ENCODE results near the gene FBP2.

Gene FBP2

DNA sequence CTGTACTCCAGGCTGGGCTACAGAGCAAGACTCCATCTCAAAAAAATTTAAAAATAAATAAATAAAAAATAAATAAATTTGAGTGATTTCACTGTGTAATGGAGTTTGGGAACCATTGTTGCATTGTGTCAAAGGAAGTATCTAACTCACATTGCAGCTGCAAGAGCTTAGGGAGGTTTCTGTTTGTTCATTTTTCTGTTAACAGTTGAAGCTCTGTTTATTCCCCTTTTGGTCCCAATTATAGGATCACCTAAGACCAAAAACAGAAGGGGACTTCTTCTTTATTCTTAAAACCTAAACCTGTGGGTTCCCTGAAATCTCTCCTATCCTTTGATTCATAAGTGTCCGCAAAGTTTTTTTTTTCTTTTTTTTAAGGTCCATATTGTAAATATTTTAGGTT, 67.4 kb downstream of the FBP2 start:
- TF ChIP-seq, protein P1, sequence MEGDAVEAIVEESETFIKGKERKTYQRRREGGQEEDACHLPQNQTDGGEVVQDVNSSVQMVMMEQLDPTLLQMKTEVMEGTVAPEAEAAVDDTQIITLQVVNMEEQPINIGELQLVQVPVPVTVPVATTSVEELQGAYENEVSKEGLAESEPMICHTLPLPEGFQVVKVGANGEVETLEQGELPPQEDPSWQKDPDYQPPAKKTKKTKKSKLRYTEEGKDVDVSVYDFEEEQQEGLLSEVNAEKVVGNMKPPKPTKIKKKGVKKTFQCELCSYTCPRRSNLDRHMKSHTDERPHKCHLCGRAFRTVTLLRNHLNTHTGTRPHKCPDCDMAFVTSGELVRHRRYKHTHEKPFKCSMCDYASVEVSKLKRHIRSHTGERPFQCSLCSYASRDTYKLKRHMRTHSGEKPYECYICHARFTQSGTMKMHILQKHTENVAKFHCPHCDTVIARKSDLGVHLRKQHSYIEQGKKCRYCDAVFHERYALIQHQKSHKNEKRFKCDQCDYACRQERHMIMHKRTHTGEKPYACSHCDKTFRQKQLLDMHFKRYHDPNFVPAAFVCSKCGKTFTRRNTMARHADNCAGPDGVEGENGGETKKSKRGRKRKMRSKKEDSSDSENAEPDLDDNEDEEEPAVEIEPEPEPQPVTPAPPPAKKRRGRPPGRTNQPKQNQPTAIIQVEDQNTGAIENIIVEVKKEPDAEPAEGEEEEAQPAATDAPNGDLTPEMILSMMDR (IDR thresholded peaks at IDR 0.05; ENCODE audit: insufficient read depth, missing control alignments), result no peak
- FAIRE-seq (no peak), DNase-seq (ENCODE audit: insufficient read length, low spot score) (no peak)

DNA sequence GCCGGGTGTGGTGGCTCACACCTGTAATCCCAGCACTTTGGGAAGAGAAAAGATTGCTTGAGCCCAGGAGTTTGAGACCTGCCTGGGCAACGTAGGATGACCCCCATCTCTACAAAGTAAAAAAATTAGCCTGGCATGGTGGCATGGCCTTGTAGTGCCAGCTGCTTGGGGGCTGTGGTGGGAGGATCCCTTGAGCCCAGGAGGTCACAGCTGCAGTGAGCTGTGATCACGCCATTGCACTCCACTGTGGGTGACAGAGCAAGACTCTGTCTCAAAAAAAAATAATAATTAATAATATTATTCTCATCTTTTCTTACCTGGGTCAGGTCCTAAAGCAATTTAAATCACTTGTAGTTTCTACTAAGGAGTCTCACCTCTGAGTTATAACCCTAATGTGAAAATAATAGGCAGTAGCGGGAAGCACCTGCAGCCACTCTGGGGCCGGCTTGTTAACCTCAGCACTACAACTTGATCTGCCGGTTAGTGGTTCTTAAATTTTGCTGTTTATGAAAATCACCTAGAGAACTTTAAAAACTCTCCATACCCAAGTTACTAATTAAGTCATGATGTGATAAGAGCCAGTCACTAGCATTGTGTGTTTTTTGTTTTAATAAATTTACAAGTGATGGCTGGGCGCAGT, 68.1 kb downstream of the FBP2 start:
- TF ChIP-seq, protein P1 (IDR thresholded peaks at IDR 0.05; ENCODE audit: insufficient read depth, missing control alignments), result no peak
- no peak for DNase-seq (ENCODE audit: insufficient read length, low spot score)
- FAIRE-seq, result no peak

DNA sequence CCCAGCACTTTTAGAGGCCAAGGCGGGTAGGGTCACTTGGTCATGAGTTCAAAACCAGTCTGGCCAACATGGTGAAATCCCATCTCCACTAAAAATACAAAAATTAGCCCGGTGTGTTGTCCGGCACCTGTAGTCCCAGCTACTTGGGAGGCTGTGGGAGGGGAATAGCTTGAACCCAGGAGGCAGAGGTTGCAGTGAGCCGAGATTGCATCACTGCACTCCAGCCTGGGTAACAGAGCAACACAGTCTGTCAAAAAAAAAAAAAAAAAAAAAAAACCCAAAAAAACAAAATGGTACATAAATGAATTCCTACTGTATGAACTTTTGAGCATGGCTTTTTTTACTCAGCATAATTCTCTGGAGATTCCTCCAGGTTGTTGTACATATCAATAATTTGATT, 76.4 kb downstream of the FBP2 start:
- no peak for FAIRE-seq
- no peak for DNase-seq (ENCODE audit: insufficient read length, low spot score)
- TF ChIP-seq, protein P1 (IDR thresholded peaks at IDR 0.05; ENCODE audit: insufficient read depth, missing control alignments), result no peak

DNA sequence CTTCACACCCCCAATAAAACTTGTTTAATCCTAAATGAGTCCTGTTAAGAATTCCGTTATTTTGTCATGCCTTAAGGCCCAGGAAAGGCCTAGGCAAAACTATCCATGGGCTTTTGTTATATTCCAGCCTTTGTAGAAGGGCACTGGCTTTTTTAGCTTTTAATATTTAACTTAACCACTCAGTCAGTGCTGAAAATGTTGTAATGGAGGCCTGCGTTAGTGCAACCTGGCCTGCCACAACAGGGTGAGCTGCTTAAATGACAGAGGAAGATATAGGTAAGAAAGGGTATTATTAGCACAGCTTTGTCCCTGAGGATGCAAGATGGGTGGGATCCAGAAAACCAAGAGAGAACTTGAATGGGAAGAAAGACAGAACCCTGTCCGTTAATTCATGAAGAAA, 78.9 kb downstream of the FBP2 start:
- TF ChIP-seq, protein P1 (IDR thresholded peaks at IDR 0.05; ENCODE audit: insufficient read depth, missing control alignments), result no peak
- DNase-seq (ENCODE audit: insufficient read length, low spot score), result no peak
- no peak for FAIRE-seq

DNA sequence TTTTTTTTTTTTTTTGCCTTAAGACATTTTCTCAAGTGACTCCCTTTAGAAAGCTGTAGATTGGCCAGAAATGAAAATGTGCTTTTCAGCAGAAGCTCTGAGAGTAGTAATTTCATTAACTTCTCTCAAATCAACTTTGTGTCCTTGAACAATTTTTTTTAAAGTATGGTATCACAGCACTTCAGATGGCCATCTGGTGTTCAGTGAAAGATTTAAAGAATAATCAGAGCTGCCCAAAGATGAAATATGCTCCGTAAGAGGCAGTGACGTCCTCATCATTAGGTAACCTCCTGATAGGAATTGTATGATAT, 81.7 kb downstream of the FBP2 start:
- no peak for DNase-seq (ENCODE audit: insufficient read length, low spot score)
- TF ChIP-seq, protein P1 (IDR thresholded peaks at IDR 0.05; ENCODE audit: insufficient read depth, missing control alignments), result no peak
- no peak for FAIRE-seq

DNA sequence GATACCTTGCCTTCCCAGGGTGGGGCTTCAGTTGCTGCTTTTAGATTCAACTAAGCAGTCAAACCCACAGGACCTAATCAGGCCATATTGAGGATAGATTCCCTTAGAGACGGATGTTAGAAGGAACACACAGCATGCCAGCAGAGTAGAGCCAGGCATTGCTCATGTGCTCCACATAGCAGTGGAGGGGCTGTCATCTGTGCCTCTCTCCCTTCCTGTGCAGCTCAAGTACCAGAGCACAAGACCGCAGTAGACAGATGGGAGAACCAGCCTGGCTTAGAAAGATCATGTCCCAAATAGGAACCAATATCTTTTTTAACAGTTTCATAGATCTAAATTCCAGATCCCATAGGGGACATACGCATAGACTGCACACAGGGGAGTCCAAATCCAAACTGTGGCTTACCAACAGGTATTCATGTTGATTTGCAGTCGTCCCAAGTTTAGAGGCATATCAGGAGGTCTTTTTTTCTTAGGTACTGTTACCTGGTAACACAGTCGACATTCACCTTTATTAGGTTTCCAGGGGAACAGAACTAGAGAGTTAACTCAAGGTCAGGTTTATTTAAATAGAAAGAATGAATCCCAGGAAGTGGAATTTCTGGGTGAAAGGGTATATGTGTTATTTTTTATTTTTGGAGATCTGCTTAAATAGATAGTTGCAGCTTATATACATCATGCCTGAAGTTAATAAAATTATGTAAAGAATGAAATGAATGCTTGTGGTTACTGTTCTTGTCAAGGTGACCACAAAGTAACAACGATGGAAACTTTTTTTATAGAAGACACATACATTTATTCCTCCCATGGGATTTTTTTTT, 82.3 kb downstream of the FBP2 start:
- TF ChIP-seq, protein P1 (IDR thresholded peaks at IDR 0.05; ENCODE audit: insufficient read depth, missing control alignments), result no peak
- FAIRE-seq (no peak), DNase-seq (ENCODE audit: insufficient read length, low spot score) (no peak)

Data from D721Med (cell line).